ENCODE results near the gene SLC44A5. TPM values are rescaled to one million over a fixed set of nuclear protein-coding genes. Genes with fewer than 3 reads are reported as not detected.
"Not testable (repeated sequence)": the region's sequence is repeated elsewhere in the genome, so short reads cannot be mapped to it uniquely, and the experiment has no call there.

Gene SLC44A5
- polyA plus RNA-seq, 1 donor: 0.30 TPM

GRCh38 chr1:75373542-75374159, 237.3 kb downstream of the SLC44A5 start:
- no peak for DNase-seq (ENCODE audit: low read depth)

GRCh38 chr1:75366595-75366994, 244.3 kb downstream of the SLC44A5 start:
- no peak for DNase-seq (ENCODE audit: low read depth)

- no peak for DNase-seq (ENCODE audit: low read depth)
These were observed 249.7 kb downstream of the SLC44A5 start for GRCh38 chr1:75361260-75361659.

- DNase-seq (ENCODE audit: low read depth): not testable (repeated sequence)
These were observed 256.6 kb downstream of the SLC44A5 start for GRCh38 chr1:75354267-75354666.

- DNase-seq (ENCODE audit: low read depth): no peak
These were observed 257.9 kb downstream of the SLC44A5 start for GRCh38 chr1:75353051-75353450.

- DNase-seq (ENCODE audit: low read depth): no peak
These were observed 265.2 kb downstream of the SLC44A5 start for GRCh38 chr1:75345538-75346292.

GRCh38 chr1:75342786-75343185, 268.1 kb downstream of the SLC44A5 start:
- no peak for DNase-seq (ENCODE audit: low read depth)

- no peak for DNase-seq (ENCODE audit: low read depth)
These were observed 269.4 kb downstream of the SLC44A5 start for GRCh38 chr1:75341537-75341936.

- no peak for DNase-seq (ENCODE audit: low read depth)
These were observed 272.1 kb downstream of the SLC44A5 start for GRCh38 chr1:75338616-75339483.

- DNase-seq (ENCODE audit: low read depth): no peak
These were observed 276.0 kb downstream of the SLC44A5 start for GRCh38 chr1:75334876-75335389.

- DNase-seq (ENCODE audit: low read depth): no peak
These were observed 280.3 kb downstream of the SLC44A5 start for GRCh38 chr1:75330624-75331023.

GRCh38 chr1:75328691-75329090, 282.2 kb downstream of the SLC44A5 start:
- no peak for DNase-seq (ENCODE audit: low read depth)

GRCh38 chr1:75327395-75327794, 283.5 kb downstream of the SLC44A5 start:
- DNase-seq (ENCODE audit: low read depth): no peak

GRCh38 chr1:75317976-75318375, 292.9 kb downstream of the SLC44A5 start:
- no peak for DNase-seq (ENCODE audit: low read depth)

- no peak for DNase-seq (ENCODE audit: low read depth)
These were observed 294.7 kb downstream of the SLC44A5 start for GRCh38 chr1:75316230-75316629.

- no peak for DNase-seq (ENCODE audit: low read depth)
These were observed 298.3 kb downstream of the SLC44A5 start for GRCh38 chr1:75312620-75313019.

GRCh38 chr1:75310067-75310466, 300.8 kb downstream of the SLC44A5 start:
- no peak for DNase-seq (ENCODE audit: low read depth)

GRCh38 chr1:75308365-75308764, 302.5 kb downstream of the SLC44A5 start:
- DNase-seq (ENCODE audit: low read depth): no peak

GRCh38 chr1:75305061-75305460, 305.9 kb downstream of the SLC44A5 start:
- no peak for DNase-seq (ENCODE audit: low read depth)

GRCh38 chr1:75293270-75293669, 317.6 kb downstream of the SLC44A5 start:
- no peak for DNase-seq (ENCODE audit: low read depth)

- no peak for DNase-seq (ENCODE audit: low read depth)
These were observed 318.9 kb downstream of the SLC44A5 start for GRCh38 chr1:75292013-75292412.

GRCh38 chr1:75276385-75276784, 334.5 kb downstream of the SLC44A5 start:
- DNase-seq (ENCODE audit: low read depth): no peak

Measured in forelimb muscle (tissue), 1 donor.